DMS114 treated with DMSO at 0.1 percent for 48 hours (cell line): ENCODE data around the gene FCSK.

ENCODE experiments used
- DNase-seq: peaks from one replicate; lab custom pipeline; 2025; ENCODE audit not compliant: unreplicated experiment; lab: John Stamatoyannopoulos, UW

FCSK gene

GRCh38 chr16:70453117-70453891, 1.1 kb upstream of the FCSK start:
- no peak for DNase-seq

GRCh38 chr16:70453892-70454221, 538 bp upstream of the FCSK start:
- peak; percentile 85 for DNase-seq

GRCh38 chr16:70455910-70456309, 1.5 kb downstream of the FCSK start:
- DNase-seq, result no peak

- no peak for DNase-seq
Observed at GRCh38 chr16:70457446-70458166, 3.2 kb downstream of the FCSK start.

DNA sequence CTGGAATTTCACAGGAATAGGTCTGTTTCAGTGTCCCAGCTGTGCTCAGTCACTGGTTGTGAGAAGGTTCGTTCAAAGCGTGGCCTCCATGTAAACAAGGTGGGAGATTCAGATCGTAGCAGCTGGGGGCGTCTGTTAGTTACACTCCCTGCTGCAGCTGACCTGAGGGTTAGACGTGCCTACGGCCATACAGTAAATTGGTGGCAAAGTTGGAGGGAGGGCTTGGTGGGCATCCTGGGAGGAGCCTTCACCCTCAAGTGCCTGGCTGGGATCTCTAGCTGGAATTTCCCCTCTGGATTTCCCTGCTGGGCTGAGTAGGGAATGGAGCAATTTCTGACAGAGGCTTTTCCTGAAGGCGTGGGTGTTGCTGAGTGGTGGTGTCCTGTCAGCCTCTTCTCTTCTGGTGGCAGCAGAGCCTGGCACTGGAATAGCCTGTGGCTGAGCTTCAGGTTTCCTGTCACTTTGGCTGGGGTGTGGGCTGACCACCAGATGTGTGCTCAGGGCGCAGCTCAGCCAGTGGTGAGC, 6.4 kb downstream of the FCSK start:
- no peak for DNase-seq

DNA sequence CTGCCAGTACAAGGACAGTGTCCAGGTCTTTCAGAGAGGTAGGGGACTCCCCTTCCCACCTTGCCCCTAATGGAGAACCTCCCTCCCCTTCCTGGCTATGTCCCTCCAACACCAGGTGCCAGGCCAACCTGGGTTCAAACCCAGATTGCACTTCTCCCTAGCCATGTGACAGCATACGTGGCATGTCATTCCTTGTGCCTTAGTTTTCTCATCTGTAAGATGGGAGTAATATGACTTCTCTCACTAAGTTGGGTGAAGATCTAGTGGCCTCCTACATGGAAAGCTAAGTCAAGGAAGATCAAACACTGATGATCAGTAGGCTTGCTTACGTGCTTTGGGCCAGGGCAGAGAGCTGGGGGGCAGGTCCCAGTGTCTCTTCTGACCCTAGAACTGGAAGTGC, 8.8 kb downstream of the FCSK start:
- no peak for DNase-seq

- DNase-seq, result no peak
Observed at GRCh38 chr16:70465999-70466804, 11.8 kb downstream of the FCSK start.

- no peak for DNase-seq
Observed at GRCh38 chr16:70466805-70467076, 12.3 kb downstream of the FCSK start.

DNA sequence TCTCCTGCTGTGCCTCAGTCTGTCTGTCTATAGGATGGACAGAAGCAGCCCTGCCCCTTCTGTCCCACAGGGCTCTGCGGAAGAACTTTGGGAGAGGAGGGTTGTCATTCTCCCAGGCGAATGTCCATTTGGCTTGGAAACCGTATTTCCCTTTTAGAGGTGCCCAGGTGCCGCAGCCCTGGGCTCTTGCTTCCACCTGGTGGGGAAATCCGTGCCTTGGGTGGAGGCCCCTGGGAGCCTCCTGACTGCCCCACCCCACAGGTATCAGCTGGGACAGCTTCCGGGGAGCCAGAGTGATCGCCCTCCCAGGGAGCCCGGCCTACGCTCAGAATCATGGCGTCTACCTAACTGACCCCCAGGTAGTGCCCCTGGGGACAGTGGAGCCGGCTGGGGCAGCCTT, 12.7 kb downstream of the FCSK start:
- no peak for DNase-seq

GRCh38 chr16:70467608-70468007, 13.2 kb downstream of the FCSK start:
- no peak for DNase-seq

GRCh38 chr16:70468776-70469525, 14.6 kb downstream of the FCSK start:
- no peak for DNase-seq

- no peak for DNase-seq
Observed at GRCh38 chr16:70470141-70470926, 15.9 kb downstream of the FCSK start.

DNA sequence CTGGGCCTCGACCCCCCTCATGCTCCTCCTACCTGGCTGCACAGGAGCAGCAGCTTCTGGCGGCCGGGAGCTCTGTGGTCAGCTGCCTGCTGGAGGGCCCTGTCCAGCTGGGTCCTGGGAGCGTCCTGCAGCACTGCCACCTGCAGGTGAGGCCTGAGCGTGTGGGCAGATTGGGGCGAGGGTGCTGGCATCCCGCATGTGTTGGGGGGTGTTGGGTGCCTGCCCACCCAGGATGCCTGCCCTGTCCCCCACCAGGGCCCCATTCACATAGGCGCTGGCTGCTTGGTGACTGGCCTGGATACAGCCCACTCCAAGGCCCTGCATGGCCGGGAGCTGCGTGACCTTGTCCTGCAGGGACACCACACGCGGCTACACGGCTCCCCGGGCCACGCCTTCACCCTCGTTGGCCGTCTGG, 16.5 kb downstream of the FCSK start:
- no peak for DNase-seq

DNA sequence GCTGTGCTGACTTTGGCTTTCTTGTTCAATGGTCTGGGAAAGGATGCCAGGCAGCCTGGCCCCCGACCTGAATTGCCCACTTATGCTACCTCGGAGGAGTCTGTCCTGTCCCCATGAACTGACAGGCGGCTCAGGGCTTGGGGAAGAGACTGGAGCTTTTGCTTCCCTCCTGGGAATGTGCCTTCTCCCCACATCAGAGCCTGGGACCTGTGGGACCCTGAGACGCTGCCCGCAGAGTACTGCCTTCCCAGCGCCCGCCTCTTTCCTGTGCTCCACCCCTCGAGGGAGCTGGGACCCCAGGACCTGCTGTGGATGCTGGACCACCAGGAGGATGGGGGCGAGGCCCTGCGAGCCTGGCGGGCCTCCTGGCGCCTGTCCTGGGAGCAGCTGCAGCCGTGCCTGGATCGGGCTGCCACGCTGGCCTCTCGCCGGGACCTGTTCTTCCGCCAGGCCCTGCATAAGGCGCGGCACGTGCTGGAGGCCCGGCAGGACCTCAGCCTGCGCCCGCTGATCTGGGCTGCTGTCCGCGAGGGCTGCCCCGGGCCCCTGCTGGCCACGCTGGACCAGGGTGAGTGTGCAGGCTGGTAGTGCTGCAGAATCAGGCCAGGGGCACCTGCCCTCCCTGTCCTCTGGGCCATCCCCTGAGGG, 18.5 kb downstream of the FCSK start:
- DNase-seq, result no peak

GRCh38 chr16:70473446-70474319, 19.3 kb downstream of the FCSK start:
- no peak for DNase-seq

GRCh38 chr16:70474320-70475053, 20.1 kb downstream of the FCSK start:
- no peak for DNase-seq

- no peak for DNase-seq
Observed at GRCh38 chr16:70475054-70475871, 20.9 kb downstream of the FCSK start.
